Fibroblast of lung (primary cell): ENCODE results near the gene SLC25A18. TPM values are rescaled to one million over a fixed set of nuclear protein-coding genes. Genes with fewer than 3 reads are reported as not detected.

ENCODE experiments used
- DNase-seq, 2 donors: peaks; one replicate each; pipeline versions ENCODE4 v3.0.0 to v3.0.0-alpha.2; 2010; ENCODE audit warnings: low read depth in 2 of 2
- H2AFZ ChIP-seq: 2 replicates; pipeline ENCODE4 v1.5.1; 2012; ENCODE audit warnings: low read length, control low read depth, inconsistent platforms
- H3K27ac ChIP-seq: 2 replicates; pipeline ENCODE4 v1.5.1; 2011; ENCODE audit warnings: low read length, control low read depth; ENCODE audit not compliant: insufficient read depth
- H3K27me3 ChIP-seq: 2 replicates; pipeline ENCODE4 v1.5.1; 2011; ENCODE audit warnings: mild to moderate bottlenecking, low read length; ENCODE audit not compliant: control insufficient read depth, insufficient read depth
- H3K36me3 ChIP-seq: 2 replicates; pipeline ENCODE4 v1.5.1; 2011; ENCODE audit warnings: low read length; ENCODE audit not compliant: control insufficient read depth, insufficient read depth
- H3K4me1 ChIP-seq: 2 replicates; pipeline ENCODE4 v1.5.1; 2011; ENCODE audit warnings: low read length; ENCODE audit not compliant: control insufficient read depth, insufficient read depth; ENCODE audit errors: extremely low read depth
- H3K4me2 ChIP-seq: 2 replicates; pipeline ENCODE4 v1.5.1; 2011; ENCODE audit warnings: low read length, control low read depth; ENCODE audit not compliant: insufficient read depth; ENCODE audit errors: extremely low read depth
- H3K4me3 ChIP-seq, 4 experiments: fragments of 200-600 bp in 1 of 4; sonication (generic) in 1 of 4; replicated peaks in 1 of 4; 2 replicates each; pipeline ENCODE4 v1.5.1; 2011 to 2016; ENCODE audit warnings: low read length in 4 of 4, low read depth in 3 of 4, mild to moderate bottlenecking in 3 of 4, control low read depth in 2 of 4, inconsistent platforms in 1 of 4, mixed read lengths in 1 of 4; ENCODE audit not compliant: insufficient read depth in 1 of 4; ENCODE audit errors: control extremely low read depth in 1 of 4
- H3K79me2 ChIP-seq: 2 replicates; pipeline ENCODE4 v1.5.1; 2012; ENCODE audit warnings: mild to moderate bottlenecking, low read length, inconsistent platforms; ENCODE audit not compliant: control insufficient read depth, insufficient read depth
- H3K9ac ChIP-seq: 2 replicates; pipeline ENCODE4 v1.5.1; 2011; ENCODE audit warnings: mild to moderate bottlenecking, low read length, control low read depth; ENCODE audit not compliant: insufficient read depth
- H3K9me3 ChIP-seq: 2 replicates; pipeline ENCODE4 v1.5.1; 2012; ENCODE audit warnings: low read depth, low read length; ENCODE audit not compliant: control insufficient read depth, insufficient read depth
- H4K20me1 ChIP-seq: 2 replicates; pipeline ENCODE4 v1.5.1; 2011; ENCODE audit warnings: low read length; ENCODE audit not compliant: control insufficient read depth, insufficient read depth; ENCODE audit errors: extremely low read depth
- EZH2 ChIP-seq: IDR thresholded peaks from 2 replicates; pipeline ENCODE4 v1.5.1; 2012; ENCODE audit warnings: low read length, control low read depth, mild to moderate bottlenecking; ENCODE audit errors: missing control alignments
- polyA plus RNA-seq, 2 donors: library from polyadenylated mRNA; depleted of rRNA in 1 of 2; stranded (reverse) in 1 of 2; unstranded in 1 of 2; fragments of >200 nt; gene quantifications; 2 replicates each; pipeline ENCODE4 v1.2.1, GENCODE V29; 2011 to 2012; ENCODE audit warnings: missing spikeins in 1 of 2
- total RNA-seq: library from RNA; depleted of rRNA; stranded (reverse); fragments of >200 nt; gene quantifications from 2 replicates; pipeline ENCODE4 v1.2.1, GENCODE V29; 2014
- TF ChIP-seq, protein P1 (sequence below), 2 donors: IDR thresholded peaks in 1 of 2; conservative IDR thresholded peaks in 1 of 2; 1 replicate in 1 of 2; 2 replicates in 1 of 2; pipeline ENCODE4 v1.5.1; 2011 to 2012; ENCODE audit warnings: low read length in 2 of 2, control low read depth in 1 of 2, inconsistent platforms in 1 of 2, low read depth in 1 of 2, mild to moderate bottlenecking in 1 of 2

SLC25A18 gene
- total and polyA plus RNA-seq, 2 donors (not counting 1 experiment from before 2014, with no cell fraction given) = 0.26 TPM; not detected in 1

DNA sequence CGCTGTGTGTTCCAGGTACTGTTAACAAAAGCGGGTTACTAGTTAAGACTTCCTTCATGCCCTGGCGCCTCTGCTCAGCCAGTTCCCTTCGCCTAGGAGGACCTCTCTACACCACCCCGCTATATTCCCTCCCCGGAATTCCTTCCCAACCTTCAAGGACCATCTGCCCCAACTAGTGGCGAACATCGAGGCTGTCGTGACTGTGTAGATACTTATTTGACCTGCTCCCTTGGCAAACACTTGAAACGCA, 74.8 kb downstream of the SLC25A18 start:
- no peak for DNase-seq
- peak overlapping the region; percentile 99 for H3K9ac ChIP-seq

DNA sequence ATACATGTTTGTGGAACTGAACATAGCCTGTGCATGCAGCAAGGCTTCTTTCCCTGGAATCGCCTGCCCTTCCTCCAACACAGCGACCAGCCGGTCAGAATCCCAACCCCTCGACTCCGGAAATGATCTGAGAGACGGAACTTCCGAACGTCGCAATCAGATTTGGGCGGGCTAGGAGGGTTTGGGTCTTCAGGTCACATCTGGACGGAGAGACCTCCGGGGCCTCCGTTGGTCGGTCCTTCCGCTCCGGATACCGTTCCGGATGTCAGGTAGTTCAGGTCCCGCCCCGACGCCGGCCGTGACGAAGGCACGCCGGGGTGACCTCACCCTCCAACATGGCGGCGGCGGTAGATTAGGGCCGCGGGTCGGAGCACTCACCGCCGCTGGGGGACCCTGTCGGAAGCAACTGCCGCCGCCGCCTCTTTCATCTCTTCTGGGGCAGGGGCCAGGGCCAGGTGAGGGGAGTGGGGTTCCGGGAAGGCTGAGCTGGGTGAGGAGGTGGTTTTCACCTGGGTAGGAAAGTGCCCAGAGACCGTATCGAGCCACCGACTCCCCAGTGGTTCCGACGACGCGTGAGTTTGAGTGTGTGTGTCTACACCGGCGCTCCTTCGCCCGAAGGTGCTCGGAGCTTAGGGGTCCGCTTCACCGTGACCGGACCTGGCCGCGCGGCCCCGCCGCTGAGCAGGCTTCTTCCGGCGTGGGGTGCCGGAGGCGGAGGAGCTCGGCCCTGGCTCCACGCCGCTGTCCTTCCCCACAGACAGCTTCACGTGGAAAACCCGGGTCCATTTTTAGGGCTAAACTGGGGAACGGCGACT, 75.3 kb downstream of the SLC25A18 start, which contains the start of gene BCL2L13:
Gene BCL2L13, plus strand, starts transcription at position 326 of the 815 bp plus-strand sequence. CDS start 16,955 bp downstream, outside the sequence.
- peak; percentile 91 for DNase-seq
- Histone ChIP-seq H3K4me2 (peak within 1 kb of the TSS; percentile 94), H3K27me3 (no peaks in the 10 kb centered on the region), H3K4me3 (peak within 1 kb of the TSS; percentile 74 to 95 (median 86)), H3K4me1 (peaks cover 8% of the 10 kb centered on the region), H3K36me3 (no peaks in the 10 kb centered on the region), H3K9me3 (no peaks in the 10 kb centered on the region), H3K27ac (peak within 1 kb of the TSS; percentile 100), H2AFZ (peak within 1 kb of the TSS; percentile 69), H4K20me1 (no peaks in the 10 kb centered on the region), H3K9ac (peak within 1 kb of the TSS; percentile 99), H3K79me2 (peaks cover 28% of the 10 kb centered on the region)
- TF ChIP-seq EZH2 = no peak
- TF ChIP-seq, protein P1, sequence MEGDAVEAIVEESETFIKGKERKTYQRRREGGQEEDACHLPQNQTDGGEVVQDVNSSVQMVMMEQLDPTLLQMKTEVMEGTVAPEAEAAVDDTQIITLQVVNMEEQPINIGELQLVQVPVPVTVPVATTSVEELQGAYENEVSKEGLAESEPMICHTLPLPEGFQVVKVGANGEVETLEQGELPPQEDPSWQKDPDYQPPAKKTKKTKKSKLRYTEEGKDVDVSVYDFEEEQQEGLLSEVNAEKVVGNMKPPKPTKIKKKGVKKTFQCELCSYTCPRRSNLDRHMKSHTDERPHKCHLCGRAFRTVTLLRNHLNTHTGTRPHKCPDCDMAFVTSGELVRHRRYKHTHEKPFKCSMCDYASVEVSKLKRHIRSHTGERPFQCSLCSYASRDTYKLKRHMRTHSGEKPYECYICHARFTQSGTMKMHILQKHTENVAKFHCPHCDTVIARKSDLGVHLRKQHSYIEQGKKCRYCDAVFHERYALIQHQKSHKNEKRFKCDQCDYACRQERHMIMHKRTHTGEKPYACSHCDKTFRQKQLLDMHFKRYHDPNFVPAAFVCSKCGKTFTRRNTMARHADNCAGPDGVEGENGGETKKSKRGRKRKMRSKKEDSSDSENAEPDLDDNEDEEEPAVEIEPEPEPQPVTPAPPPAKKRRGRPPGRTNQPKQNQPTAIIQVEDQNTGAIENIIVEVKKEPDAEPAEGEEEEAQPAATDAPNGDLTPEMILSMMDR (conservative IDR thresholded peaks at IDR 0.05 in 1 of 2, IDR thresholded peaks at IDR 0.05 in 1 of 2; ENCODE audit: low read depth in 1 of 2, low read length in 2 of 2) = peak in 1 of 2 donors; percentile 4

More for the DNA sequence above, 74.8 kb downstream of the SLC25A18 start:
- Histone ChIP-seq H3K4me1 (peaks cover 12% of the 10 kb centered on the region), H3K36me3 (no peaks in the 10 kb centered on the region), H3K27ac (peak overlapping the region; percentile 100), H4K20me1 (no peaks in the 10 kb centered on the region), H3K9me3 (no peaks in the 10 kb centered on the region), H3K27me3 (no peaks in the 10 kb centered on the region), H3K4me2 (peak overlapping the region; percentile 94), H3K79me2 (peaks cover 28% of the 10 kb centered on the region), H3K4me3 (peak overlapping the region; percentile 74 to 95 (median 86)), H2AFZ (peak overlapping the region; percentile 69)
- TF ChIP-seq, protein P1 (conservative IDR thresholded peaks at IDR 0.05 in 1 of 2, IDR thresholded peaks at IDR 0.05 in 1 of 2; ENCODE audit: low read depth in 1 of 2, low read length in 2 of 2) = no peak
- no peak for TF ChIP-seq EZH2

DNA sequence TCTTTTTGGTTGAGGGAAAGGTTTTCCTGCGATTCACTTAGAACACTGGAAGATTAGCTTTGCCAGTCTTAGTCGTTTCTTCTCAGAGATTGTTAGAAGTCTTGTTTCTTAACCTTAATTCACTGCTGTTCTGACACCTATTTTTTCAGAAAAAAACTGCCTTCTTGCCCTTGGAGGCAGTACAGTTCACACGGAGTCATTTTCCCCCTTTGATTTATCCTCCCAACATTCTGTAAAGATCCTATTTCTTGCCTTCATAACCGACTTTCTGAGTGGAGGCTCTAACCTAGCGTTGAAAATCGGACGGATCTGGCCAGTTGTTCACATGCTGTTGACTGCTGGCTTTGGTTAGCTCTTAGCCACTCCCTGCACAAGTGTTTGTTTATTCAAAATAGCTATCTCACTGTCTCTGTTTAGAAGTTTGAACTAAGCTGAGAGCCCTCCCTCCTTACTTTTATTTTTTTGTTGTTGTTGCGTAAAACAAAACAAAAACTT, 76.0 kb downstream of the SLC25A18 start:
- TF ChIP-seq, protein P1 (conservative IDR thresholded peaks at IDR 0.05 in 1 of 2, IDR thresholded peaks at IDR 0.05 in 1 of 2; ENCODE audit: low read depth in 1 of 2, low read length in 2 of 2) = no peak
- no peak for TF ChIP-seq EZH2
- Histone ChIP-seq H2AFZ (peak overlapping the region; percentile 14), H3K79me2 (peaks cover 28% of the 10 kb centered on the region), H3K4me3 (peak overlapping the region; percentile 74 to 95 (median 86)), H3K4me1 (peaks cover 7% of the 10 kb centered on the region), H3K9ac (peak overlapping the region; percentile 99), H3K27me3 (no peaks in the 10 kb centered on the region), H4K20me1 (no peaks in the 10 kb centered on the region), H3K27ac (peak overlapping the region; percentile 100), H3K36me3 (no peaks in the 10 kb centered on the region), H3K9me3 (no peaks in the 10 kb centered on the region), H3K4me2 (peak overlapping the region; percentile 79)
- peak; percentile 53 to 67 for DNase-seq
